ENCODE data around the gene AJAP1.
"Not testable (repeated sequence)": the region's sequence is repeated elsewhere in the genome, so short reads cannot be mapped to it uniquely, and the experiment has no call there.

Gene AJAP1

DNA sequence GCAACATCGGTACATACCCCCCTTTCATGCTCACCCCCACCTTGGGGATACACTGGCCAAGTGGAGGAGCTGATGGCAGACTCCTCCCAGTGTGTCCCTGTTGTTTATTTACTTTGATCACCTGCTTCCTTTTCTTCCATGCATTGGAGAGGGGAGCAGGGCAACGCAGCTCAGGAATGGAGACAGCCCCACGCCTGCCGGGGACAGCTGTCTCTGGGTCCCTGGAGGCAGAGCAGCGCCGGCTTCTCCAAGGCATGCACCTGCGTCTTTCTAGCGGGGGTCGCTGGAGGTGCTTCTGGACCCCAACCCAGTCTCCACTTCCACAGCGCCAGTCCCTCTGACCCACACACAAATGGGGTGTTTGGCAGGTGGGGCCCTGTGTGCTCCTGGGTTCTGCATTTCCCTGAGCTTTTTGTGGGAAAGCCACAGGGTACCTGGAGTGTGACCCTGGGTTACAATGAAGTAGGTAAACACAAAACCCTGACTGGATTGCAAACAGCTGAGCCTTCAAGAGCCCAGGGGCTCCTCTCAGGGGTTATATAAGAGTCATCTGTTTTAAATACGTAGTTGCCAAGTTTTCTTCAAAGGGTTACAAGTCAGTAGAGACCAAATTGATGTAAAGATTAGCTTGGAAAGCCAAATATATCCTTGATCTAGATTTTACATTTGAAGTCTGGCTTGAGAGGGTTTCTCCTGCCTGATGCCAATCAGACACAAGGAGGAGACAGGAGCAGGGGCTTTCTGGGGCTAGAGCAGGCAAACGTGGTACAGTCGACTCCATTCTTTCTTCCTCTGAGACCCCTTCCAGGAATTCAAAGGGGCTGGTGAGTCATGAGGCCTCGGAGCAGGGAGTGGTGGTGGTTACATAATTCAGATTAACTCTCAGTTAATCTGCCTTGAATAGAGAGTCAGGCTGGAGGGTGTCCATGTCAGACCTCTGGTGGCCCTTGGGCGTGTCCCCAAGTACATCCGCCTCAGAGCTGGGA, 4.5 kb downstream of the AJAP1 start:
- DNase-seq: no peak

GRCh38 chr1:4660917-4661594, 6.6 kb downstream of the AJAP1 start:
- DNase-seq: no peak

GRCh38 chr1:4661595-4661917, 7.1 kb downstream of the AJAP1 start:
- no peak for DNase-seq

DNA sequence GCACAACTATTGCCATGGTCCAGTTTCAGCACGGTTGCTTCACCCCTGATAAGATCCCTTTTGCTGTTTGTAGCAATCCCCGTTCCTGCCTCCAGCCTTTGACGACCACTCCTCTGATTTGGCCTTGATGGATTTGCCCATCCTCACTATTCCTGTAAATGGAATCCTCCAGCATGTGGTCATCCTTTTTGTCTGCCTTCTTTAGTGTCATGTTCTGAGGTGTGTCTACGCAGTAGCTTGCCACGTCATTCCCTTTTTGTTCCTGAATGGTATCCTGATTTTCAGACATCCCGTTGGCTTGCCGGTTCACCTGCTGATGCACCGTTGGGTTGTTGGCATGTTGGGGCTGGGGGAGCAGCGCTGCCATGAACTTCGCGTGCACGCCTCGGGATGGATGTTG, 7.8 kb downstream of the AJAP1 start:
- no peak for DNase-seq

DNA sequence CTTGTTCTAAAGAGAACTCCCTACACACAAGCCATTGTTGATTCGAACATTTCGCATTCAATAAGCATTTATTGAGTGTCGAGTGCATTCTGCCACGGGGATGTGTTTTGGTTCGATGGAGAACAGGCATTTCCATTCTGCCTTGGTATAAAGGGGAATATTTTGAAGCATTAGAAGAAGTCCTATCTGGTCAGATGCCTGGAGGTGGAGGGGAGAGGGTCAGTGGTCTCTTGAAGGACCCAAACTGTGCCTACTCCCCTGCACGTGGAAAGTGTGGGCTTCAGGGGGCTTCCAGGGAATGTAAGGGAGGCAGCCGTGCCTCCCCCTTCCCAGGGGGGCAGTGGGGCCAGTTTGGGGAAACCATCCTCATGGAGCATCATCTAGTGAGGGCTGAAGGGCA, 8.3 kb downstream of the AJAP1 start:
- DNase-seq: no peak

DNA sequence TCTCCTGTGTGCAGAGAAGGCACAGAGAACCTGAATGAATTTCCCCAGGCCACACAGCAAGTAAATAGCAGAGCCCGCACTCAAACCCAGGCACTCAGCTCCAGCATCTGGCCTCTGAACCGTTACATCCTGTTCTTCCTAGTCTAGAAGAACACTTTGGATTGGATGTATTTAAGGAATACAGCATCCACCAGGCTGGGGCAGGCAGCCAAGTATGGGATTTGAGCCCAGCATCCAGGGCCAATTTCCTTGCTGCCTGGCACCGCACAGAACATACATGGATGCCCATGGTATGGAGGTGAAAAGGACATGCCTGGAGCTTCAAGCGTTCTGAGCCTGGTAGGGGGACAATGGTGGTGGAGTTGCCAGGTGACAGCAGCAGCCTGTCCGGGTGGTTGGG, 9.7 kb downstream of the AJAP1 start:
- DNase-seq: no peak

DNA sequence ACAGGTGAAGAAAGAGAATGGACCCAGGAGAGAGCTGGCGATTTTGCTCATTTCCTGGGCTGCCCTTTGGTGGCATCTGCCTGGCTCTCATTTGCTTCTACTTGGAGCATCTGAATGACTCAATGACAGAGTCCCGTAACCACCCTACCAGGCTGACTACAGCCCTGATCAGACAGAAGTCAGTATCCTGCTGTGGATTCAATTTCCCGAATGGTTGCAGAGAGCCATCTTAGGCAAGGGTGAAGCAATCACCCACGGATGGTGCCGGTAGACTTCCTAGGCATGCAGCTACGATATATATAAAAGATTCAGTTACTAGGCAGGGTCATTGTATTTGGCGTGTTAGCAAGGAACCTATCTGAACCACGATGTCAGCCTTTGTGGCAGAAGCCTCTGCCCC, 10.2 kb downstream of the AJAP1 start:
- no peak for DNase-seq

GRCh38 chr1:4665456-4665855, 11.0 kb downstream of the AJAP1 start:
- DNase-seq: no peak

GRCh38 chr1:4666683-4667082, 12.3 kb downstream of the AJAP1 start:
- not testable (repeated sequence) for DNase-seq

DNA sequence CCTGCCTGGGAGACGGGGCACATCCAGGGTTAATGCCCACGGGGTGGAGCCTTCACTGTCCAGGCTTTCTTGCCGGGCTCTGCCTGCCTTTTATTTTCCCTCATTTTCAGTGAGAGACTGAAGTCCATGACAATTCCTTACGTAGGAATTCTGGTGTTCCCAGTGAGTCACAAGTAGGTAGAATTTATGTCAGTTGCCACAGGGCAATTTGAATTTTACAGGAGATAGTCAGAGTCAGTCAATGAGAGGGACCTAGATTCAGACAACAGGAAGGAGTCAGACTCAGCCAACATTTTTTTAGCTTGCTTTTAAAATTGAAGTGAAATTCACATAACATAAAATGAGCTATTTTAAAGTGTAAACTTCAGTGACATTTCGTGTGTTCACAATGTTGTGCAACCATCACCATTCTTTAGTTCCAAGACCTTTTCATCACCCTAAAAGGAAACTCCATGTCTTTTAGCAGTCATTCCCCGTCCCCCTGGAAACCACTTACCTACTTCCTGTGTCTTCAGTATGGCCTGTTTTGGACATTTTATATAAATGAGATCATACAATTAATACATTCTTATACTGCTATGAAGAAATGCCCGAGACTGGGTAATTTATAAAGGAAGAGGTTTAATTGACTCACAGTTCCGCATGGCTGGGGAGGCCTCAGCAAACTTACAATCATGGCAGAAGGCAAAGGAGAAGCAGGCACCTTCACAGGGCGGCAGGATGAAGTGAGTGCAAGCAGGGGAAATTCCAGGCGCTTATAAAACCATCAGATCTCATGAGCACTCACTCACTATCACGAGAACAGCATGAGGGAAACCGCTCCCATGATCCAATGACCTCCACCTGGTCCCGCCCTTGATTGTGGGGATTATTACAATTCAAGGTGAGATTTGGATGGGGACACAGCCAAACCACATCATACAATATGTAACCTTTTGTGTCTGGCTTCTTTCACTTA, 14.6 kb downstream of the AJAP1 start:
- DNase-seq: no peak

DNA sequence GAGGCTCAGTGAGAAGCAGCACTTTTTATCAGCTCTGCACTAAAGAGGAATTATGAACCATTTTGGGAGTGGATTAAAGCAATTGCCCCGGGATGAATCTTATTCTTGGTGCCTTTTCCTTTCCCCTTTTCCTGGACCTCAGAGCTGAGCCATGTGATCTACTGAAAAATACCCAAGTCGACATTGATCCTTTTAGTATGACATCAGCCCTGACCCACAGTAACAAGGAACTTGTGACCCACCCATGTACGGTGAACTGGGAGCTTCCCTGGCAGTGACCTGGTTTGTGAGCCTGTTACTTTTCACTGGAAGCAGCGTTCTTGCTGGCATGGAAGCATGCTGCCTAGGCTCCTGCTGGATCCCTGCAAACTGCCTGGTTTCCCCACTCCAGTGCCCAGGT, 15.9 kb downstream of the AJAP1 start:
- DNase-seq: no peak

- no peak for DNase-seq
These were observed 17.4 kb downstream of the AJAP1 start for GRCh38 chr1:4671828-4672227.

DNA sequence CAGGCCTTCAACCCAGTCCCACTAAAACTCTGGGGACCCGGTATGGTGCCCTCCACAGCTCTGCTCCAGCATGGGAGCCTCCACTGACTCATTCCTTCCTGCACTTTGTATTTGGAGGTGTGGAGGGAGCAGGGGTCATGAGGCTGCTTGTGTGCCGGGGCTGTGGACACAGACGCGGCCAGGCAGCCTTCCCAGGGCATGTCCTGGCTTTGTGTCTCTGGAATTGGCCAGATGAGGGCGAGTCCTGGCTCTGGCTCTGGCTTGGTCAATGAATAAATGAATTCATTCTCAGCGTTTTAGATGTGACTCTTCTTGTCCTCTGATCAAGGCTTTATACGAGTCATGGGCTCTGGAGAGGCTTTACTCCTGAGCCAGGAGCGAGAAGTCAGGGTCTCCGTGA, 19.1 kb downstream of the AJAP1 start:
- DNase-seq: no peak

DNA sequence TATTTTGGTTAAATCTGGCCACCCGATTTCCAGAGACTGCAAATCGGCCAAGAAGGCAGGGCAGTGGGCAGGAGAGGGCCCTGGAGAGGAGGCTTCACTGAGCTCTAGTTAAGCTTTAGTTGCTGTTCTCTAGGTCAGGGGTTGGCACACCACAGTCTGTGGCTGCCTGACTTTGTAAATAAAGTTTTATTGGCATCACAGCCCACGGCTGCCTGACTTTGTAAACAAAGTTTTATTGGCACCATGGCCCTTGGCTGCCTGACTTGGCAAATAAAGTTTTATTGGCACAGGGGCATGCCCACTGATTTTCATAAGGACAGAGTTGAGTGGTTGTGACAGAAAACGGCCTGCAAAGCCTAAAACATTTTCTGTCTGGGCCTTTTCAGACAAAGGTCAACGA, 19.7 kb downstream of the AJAP1 start:
- DNase-seq: no peak

DNA sequence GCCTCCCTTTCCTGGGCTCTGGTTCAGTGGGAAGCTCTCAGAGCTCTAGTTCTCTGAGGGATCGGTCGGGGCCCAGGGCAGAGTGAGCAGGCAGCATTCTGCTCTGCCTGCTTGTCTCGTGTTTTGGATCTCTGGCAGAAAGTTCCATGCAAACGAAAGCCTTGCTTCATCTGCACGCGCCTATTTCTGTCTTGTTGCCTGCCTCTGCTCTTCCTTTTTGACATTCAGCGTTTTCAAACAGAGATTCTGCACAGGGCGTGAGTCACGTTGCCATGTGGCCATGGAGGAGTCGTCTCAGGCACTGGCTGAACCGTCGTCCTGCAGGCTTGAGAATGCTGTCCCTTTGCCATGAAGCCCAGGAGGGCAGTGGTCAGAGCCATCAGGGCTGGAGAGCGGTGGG, 20.3 kb downstream of the AJAP1 start:
- DNase-seq: no peak

DNA sequence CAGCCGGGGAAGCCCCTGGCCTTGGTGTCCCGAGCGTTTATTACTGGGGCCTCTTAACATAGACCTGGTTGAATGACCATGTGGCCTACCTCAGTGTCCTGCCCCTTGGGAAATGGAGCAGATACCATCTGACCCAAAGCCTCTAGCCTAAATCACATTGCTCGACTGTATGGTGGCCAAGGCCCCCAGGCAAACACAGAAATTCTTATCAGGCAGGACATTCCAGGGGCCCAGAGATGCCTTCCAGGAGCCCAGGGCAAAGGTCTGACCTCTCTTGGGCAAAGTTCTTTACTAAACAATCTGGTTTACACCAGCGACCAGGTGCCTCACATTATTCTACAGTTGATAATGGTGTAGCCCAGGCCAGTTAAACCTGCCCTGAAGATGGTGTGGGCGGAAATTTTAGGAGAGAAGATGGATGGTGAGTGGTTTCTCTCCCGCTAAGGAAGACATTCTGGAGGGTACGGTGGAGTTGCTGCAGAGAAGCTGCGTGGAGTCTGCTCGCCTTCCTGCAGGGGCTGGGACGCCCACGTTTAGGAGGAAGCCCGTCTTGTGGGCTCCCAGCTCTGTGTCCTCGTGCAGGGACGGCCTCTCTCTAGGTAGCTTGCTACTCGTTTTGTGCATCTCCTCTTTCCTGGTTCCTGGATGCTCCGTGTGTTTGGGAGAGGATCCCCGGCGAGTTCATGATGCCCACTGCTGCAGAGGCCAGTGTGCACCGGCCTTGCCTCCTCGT, 21.2 kb downstream of the AJAP1 start:
- DNase-seq: no peak

DNA sequence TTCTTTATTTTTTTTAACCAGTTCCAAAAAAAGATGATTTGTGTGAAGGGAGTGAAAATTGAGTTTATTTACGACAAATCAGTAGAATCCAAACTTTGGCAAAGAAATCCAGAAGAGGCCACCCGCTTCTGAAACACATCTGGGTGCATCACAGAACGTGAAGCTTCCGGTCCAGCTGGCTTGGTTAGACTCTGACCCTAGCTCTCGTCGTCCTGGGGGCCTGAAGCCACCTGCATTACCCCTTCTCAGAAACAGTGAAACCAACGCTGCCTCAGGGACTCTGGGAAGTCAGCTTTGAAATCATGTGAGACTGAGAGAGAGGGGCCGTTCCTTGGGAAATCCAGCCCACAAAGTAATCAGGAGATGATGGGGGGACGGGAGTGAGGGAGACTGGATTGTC, 21.8 kb downstream of the AJAP1 start:
- no peak for DNase-seq

DNA sequence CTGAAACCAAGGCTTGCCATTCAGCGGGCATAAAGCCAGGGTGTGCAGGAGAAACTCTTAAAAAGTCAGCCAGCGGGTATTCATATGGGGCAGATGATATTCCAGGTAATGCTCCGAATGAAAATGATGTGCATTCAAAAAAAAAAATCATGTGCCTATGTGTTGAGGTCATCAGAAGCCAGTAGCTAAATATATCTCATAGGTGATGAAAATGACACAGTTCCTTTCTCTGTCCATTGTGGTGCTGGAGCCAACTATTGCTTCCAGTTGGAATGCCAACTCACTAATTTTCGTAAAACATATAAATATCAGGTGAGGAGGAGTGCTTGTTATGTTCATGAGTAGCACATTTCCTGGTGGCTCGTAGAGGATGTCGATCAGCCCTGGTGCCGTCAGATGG, 23.2 kb downstream of the AJAP1 start:
- DNase-seq: no peak

DNA sequence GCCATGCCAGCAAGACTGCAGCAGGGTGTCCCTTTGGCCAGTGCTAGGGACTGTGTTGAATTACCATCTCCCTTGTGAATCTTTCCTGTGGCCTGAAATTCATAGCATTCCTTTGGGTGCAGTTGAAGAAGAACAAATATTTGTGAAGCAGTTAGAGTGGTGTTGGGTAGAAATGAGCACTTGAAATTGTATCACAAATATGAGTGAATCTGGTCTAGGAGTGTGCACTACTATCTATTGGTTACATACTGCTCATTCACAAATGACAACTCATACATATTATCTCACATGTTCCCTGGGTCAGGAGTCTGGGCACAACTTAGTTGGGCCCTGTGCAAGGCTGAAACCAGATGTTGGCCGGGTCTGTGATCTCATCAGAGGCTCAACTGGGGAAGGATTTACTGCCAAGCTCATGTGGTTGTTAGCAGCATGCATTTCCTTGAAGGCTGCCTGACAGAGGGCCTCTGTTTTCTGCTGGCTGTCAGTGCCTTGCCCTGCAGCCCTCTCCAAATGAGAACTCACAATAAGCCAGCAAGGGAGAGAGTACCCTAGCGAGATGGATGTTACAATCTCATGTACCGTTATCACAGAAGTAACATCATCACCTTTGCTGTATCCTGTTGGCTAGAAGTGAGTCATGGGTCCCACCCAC, 23.8 kb downstream of the AJAP1 start:
- DNase-seq: no peak

DNA sequence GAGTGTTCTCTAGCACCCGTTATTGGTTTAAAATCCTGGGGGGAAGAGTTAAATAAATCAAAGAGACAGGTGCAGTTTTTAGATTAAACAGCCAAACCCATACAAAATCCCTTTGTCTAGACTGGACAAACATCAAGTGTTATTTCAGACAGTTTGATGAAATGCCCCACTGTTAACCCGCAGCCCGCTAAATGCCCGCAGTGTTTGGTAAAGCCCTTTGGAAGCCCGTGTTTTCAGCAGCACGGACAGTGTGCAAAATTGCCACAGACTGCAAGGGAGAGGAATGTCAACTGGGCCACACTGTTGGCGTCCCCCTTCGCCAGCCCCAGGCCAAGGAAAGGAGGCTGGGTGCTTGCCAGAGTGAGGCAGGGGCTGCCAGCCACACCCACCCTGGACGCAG, 26.6 kb downstream of the AJAP1 start:
- DNase-seq: no peak

GRCh38 chr1:4682607-4683220, 28.3 kb downstream of the AJAP1 start:
- DNase-seq: no peak

- DNase-seq: no peak
These were observed 29.7 kb downstream of the AJAP1 start for GRCh38 chr1:4684136-4684535.

All from left hindlimb (tissue), 1 donor.